Activated naive CD4-positive, alpha-beta T cell treated with Interleukin-2 at 50 U/mL for 16 hours (primary cell): ENCODE data around the gene SLC44A3.

Experiments used
- DNase-seq: peaks from one replicate; pipeline ENCODE4 v3.0.0-alpha.2; 2020

SLC44A3 gene

GRCh38 chr1:94840808-94841207, 20.7 kb downstream of the SLC44A3 start:
- DNase-seq, result no peak

DNA sequence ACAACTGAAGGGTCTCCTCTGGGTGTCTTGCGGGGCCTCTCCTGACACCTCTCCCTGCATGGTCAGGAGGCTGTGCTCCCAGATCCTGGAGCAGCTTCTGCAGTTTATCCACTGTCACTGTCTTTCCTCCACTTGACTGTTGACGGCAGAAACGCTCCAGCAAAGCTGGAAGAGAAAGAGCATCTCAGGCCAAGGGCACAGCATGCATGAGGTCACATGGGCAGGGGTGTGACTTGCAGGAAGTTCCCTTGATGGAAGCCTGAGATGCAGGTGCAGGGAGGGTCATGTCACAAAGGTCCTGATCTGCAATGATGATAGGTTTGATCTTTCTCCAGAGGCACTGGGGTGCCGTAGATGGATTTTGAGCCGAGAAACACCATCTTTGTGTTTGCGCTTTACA, 23.3 kb downstream of the SLC44A3 start:
- DNase-seq, result no peak

- no peak for DNase-seq
Observed at GRCh38 chr1:94843846-94844245, 23.7 kb downstream of the SLC44A3 start.

GRCh38 chr1:94846308-94846707, 26.2 kb downstream of the SLC44A3 start:
- no peak for DNase-seq

DNA sequence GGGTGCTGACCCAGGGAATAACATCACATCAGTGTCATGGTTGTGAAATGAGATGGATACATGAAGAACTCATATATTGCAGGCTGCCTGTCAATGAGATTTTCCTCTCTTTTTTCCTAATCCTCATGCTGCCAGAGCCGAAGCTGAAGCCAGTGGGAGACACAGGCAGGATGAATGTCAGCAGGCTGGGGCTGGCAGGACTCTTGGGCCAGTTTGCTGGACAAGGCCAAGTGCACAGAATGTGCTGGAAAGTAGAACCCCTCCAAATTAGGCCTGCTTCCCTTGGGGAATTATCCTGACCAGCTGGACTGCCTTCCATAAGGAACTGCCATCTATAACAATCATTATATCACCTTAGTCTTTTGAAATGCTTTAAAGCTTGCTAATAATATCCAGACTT, 31.4 kb downstream of the SLC44A3 start:
- no peak for DNase-seq

GRCh38 chr1:94852788-94853187, 32.6 kb downstream of the SLC44A3 start:
- DNase-seq, result no peak

DNA sequence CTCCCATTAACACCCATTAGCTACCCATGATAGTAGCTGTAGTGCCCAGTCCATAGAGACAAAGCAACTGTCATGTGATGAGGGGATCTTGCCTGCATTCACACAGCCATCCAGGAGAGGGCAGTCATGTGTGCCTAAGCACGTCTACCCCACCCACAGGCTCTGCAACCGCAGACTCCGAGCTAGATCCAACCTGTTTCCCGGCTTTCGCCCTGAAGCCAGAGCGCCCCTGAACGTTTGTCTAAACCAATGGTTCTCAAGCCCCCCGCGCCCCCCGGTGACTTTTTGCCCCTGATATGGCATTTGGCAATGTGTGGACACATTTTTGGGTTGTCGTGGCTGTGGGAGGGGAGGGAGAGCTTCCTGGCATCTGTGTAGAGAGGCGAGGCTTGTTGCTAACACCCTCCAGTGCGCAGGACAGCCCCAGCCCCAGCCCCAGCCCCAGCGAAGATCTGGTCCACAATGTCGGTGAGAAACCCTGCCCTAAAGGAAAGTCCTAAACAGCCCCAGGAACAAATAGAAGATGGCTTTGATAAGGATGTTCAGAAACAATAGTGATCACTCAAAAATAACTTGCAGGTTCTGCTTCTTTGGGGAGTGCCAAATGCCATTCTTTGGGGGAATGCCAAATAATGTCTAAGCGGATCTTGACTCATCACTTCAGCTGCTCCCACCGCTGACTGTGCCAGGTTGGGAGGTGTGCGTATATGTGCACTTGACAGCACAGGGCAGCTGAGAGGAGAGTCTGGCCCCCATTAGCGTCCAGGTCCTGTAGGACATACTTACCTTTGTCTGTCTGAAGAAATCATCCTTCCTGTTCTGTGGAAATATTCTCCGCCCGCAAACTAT, 34.5 kb downstream of the SLC44A3 start:
- DNase-seq, result peak; percentile 75

- DNase-seq, result no peak
Observed at GRCh38 chr1:94855307-94855700, 35.1 kb downstream of the SLC44A3 start.

- DNase-seq, result no peak
Observed at GRCh38 chr1:94856004-94856403, 35.8 kb downstream of the SLC44A3 start.

GRCh38 chr1:94856868-94857267, 36.7 kb downstream of the SLC44A3 start:
- DNase-seq, result no peak

- DNase-seq, result no peak
Observed at GRCh38 chr1:94858276-94858675, 38.1 kb downstream of the SLC44A3 start.

DNA sequence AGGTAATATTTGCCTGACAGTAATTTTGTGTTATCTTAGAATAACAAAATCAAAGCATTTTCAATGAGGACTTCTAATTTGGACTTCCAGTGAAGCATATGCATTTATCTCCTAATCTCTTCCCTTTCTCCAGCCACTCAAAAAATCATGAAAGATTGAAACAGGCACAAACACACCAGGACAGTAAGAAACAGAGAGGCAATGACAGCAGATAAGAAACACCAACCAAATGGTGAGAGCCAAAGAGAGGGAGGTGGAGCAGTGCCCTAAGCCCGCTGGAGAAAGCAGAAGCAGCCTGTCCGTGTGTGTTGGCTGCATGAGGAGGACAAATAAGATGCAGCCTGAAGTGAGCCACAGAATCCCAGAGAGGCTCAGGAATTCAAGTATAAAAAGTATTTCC, 39.0 kb downstream of the SLC44A3 start:
- no peak for DNase-seq

GRCh38 chr1:94862718-94863117, 42.6 kb downstream of the SLC44A3 start:
- no peak for DNase-seq

- DNase-seq, result no peak
Observed at GRCh38 chr1:94863297-94863911, 43.2 kb downstream of the SLC44A3 start.

GRCh38 chr1:94863919-94864318, 43.8 kb downstream of the SLC44A3 start:
- DNase-seq, result no peak

- no peak for DNase-seq
Observed at GRCh38 chr1:94864821-94865220, 44.7 kb downstream of the SLC44A3 start.

DNA sequence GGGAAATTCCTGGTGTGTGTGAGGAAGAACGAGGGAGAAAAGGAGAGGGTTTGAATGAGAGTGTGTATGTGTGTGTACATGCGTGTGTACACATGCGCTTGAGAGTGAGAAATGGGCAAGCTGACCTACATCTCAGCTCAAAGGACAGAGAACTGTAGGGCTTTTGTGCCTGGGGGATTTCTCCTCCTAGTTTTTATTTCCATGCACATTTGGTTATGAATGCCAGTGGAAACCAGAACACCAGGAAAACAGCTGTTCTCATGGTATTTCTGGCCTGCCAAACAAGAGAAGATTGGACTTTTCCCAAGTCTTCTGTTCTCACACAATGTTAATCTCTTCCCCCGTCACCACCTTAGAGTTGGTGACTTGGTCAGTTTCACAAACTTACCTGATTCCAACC, 45.2 kb downstream of the SLC44A3 start:
- no peak for DNase-seq

- DNase-seq, result no peak
Observed at GRCh38 chr1:94866164-94866807, 46.1 kb downstream of the SLC44A3 start.

GRCh38 chr1:94871031-94871430, 50.9 kb downstream of the SLC44A3 start:
- DNase-seq, result no peak

DNA sequence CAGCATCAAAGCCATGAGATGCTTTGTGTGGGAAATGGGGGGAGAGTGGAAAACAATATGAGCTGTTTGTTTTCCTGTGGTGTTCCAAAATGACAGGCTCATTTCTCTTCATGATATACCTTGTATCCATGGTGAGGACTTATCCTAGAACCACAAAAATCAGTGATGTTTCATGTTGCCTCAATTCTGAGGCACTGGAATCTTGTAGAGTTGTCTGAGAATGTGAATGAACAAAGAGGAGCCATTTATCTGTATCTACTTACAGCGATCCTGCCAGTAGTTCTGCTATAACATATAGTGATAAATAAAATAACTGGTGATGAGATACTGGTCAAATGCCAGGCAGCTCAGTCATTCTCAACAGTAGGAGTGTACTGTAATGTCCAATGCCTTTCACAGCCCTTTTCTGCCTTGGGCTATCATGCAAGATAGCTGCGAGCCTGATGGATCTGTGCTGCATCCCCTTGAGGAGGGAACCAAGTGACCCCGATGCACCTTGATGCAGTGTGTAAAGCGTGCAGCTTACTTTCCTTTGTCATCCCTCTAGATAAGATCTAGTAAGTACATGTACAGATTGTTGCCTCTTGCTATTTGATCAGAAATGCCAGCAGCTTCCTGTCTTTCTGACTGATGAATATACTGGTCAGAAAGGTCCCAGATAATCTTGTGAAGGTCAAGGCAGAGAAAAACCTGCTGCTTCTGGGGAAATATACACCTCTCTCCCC, 52.8 kb downstream of the SLC44A3 start:
- DNase-seq, result no peak

GRCh38 chr1:94873520-94874351, 53.6 kb downstream of the SLC44A3 start:
- DNase-seq, result no peak

DNA sequence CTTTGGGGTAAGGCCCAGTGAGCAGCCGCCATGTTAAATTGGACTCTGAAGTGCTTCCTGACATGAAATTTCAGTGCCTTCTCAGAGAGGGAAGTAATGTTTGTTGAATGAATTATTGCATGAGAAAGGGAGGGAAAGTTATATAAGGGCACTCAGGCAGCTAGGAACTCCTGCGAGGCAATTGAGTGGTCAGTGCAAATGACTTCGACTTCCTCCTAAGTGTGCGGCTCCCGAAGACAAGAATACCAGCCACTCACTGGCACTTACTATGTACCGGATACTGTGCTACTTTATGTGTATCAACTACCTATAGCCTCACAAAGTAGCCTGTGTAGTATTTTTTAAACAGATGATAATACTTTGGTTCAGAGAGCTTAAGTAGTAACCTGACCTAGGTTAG, 54.3 kb downstream of the SLC44A3 start:
- no peak for DNase-seq
